GM23338 (cell line): ENCODE data around the gene HMGN5. TPM values are rescaled to one million over a fixed set of nuclear protein-coding genes. Genes with fewer than 3 reads are reported as not detected.
A peak's percentile ranks its signal among the peaks of the same experiment; 100 is the strongest.

Experiments used
- ATAC-seq: fragments of 200-7000 bp; cut with Tn5 transposase; 3 replicates; pipeline ENCODE4 v1.9.1; 2020
- DNase-seq: peaks from one replicate; pipeline ENCODE4 v3.0.0-alpha.2; 2015; ENCODE audit warnings: low spot score
- H2AFZ ChIP-seq: fragments of 200-600 bp; sonication (generic); 2 replicates; pipeline ENCODE4 v1.8.0; 2016; ENCODE audit warnings: antibody characterized with exemption, mild to moderate bottlenecking, moderate library complexity
- H3F3A ChIP-seq: fragments of 200-600 bp; sonication (generic); replicated peaks from 2 replicates; pipeline ENCODE4 v1.8.0; 2017; ENCODE audit warnings: antibody characterized with exemption, mixed run types, low read depth
- H3K27ac ChIP-seq: fragments of 200-600 bp; sonication (generic); 2 replicates; pipeline ENCODE4 v1.6.1; 2016; ENCODE audit warnings: low read depth
- H3K27me3 ChIP-seq: fragments of 200-600 bp; sonication (generic); 2 replicates; pipeline ENCODE4 v1.8.0; 2016; ENCODE audit warnings: mild to moderate bottlenecking, mixed run types, moderate library complexity; ENCODE audit not compliant: insufficient read depth
- H3K36me3 ChIP-seq: fragments of 200-600 bp; sonication (generic); 2 replicates; pipeline ENCODE4 v1.8.0; 2016; ENCODE audit warnings: mild to moderate bottlenecking; ENCODE audit not compliant: insufficient read depth
- H3K4me1 ChIP-seq: fragments of 200-600 bp; sonication (generic); 2 replicates; pipeline ENCODE4 v1.8.0; 2016; ENCODE audit warnings: mild to moderate bottlenecking, moderate library complexity; ENCODE audit not compliant: insufficient read depth
- H3K4me2 ChIP-seq: fragments of 200-600 bp; sonication (generic); 2 replicates; pipeline ENCODE4 v1.7.1; 2017; ENCODE audit warnings: mixed run types
- H3K4me3 ChIP-seq: fragments of 200-600 bp; sonication (generic); 2 replicates; pipeline ENCODE4 v1.6.1; 2016; ENCODE audit warnings: mixed run types
- H3K79me2 ChIP-seq: fragments of 200-600 bp; sonication (generic); replicated peaks from 2 replicates; pipeline ENCODE4 v1.8.0; 2017; ENCODE audit warnings: mild to moderate bottlenecking; ENCODE audit not compliant: insufficient read depth
- H3K9me2 ChIP-seq: fragments of 200-600 bp; sonication (generic); 2 replicates; pipeline ENCODE4 v1.8.0; 2017; ENCODE audit not compliant: insufficient read depth
- H4K20me1 ChIP-seq: fragments of 200-600 bp; sonication (generic); replicated peaks from 2 replicates; pipeline ENCODE4 v1.8.0; 2017; ENCODE audit warnings: mild to moderate bottlenecking; ENCODE audit not compliant: insufficient read depth
- H3K27ac Mint-ChIP-seq: 2 replicates; pipeline ENCODE4 v1.8.0; 2020; ENCODE audit warnings: inconsistent platforms, mild to moderate bottlenecking, moderate library complexity, mixed read lengths
- H3K27me3 Mint-ChIP-seq: 3 replicates; pipeline ENCODE4 v1.8.0; 2022; ENCODE audit warnings: low read depth, mild to moderate bottlenecking, moderate library complexity, mixed read lengths, inconsistent platforms; ENCODE audit not compliant: insufficient read depth, poor library complexity
- H3K36me3 Mint-ChIP-seq: 3 replicates; pipeline ENCODE4 v1.8.0; 2021; ENCODE audit warnings: low read depth, mild to moderate bottlenecking, inconsistent platforms, moderate library complexity, mixed read lengths
- H3K4me1 Mint-ChIP-seq: 3 replicates; pipeline ENCODE4 v1.8.0; 2020; ENCODE audit warnings: mild to moderate bottlenecking, inconsistent platforms, mixed read lengths
- H3K4me3 Mint-ChIP-seq: 3 replicates; pipeline ENCODE4 v1.8.0; 2021; ENCODE audit warnings: moderate library complexity, mild to moderate bottlenecking, inconsistent platforms, mixed read lengths
- H3K9me3 Mint-ChIP-seq: 3 replicates; pipeline ENCODE4 v1.8.0; 2020; ENCODE audit warnings: moderate library complexity, mild to moderate bottlenecking, inconsistent platforms, mixed read lengths
- EZH2 ChIP-seq: fragments of 200-600 bp; sonication (generic); IDR thresholded peaks from one replicate; pipeline ENCODE4 v1.8.0; 2017; ENCODE audit warnings: antibody characterized with exemption, mild to moderate bottlenecking, low read depth; ENCODE audit not compliant: unreplicated experiment
- EZH2phosphoT487 ChIP-seq: fragments of 200-600 bp; sonication (generic); IDR thresholded peaks from one replicate; pipeline ENCODE4 v1.8.1; 2018; ENCODE audit warnings: antibody characterized with exemption; ENCODE audit not compliant: unreplicated experiment
- JUNB ChIP-seq: IDR thresholded peaks from one replicate; pipeline ENCODE4 v1.6.1; 2016; ENCODE audit warnings: antibody characterized with exemption; ENCODE audit not compliant: unreplicated experiment
- NANOG ChIP-seq: IDR thresholded peaks from 2 replicates; pipeline ENCODE4 v1.6.1; 2016; ENCODE audit warnings: antibody characterized with exemption, borderline replicate concordance
- POLR2AphosphoS5 ChIP-seq: IDR thresholded peaks from 2 replicates; pipeline ENCODE4 v1.6.1; 2016; ENCODE audit warnings: antibody characterized with exemption, low read depth
- STAT1 ChIP-seq: IDR thresholded peaks from one replicate; pipeline ENCODE4 v1.6.1; 2016; ENCODE audit warnings: antibody characterized with exemption; ENCODE audit not compliant: unreplicated experiment
- ZNF114 ChIP-seq: fragments of 250-450 bp; sonication (Bioruptor Pico); IDR thresholded peaks from 2 replicates; pipeline ENCODE4 v1.5.0; 2020; ENCODE audit warnings: mild to moderate bottlenecking, moderate library complexity
- ZNF331 ChIP-seq: fragments of 250-450 bp; sonication (Bioruptor Pico); IDR thresholded peaks from 2 replicates; pipeline ENCODE4 v1.5.0; 2020; ENCODE audit warnings: low read depth, mild to moderate bottlenecking, moderate library complexity
- polyA plus RNA-seq: library from polyadenylated mRNA; unstranded; fragments of >200 nt; fragmentation: Nextera tagmentation; extraction: Ambion mirVana; gene quantifications from 2 replicates; pipeline ENCODE4 v1.2.1, GENCODE V29; 2016
- total RNA-seq: library from RNA; depleted of rRNA; stranded (reverse); fragments of >200 nt; shearing (Covaris generic); gene quantifications from 2 replicates; pipeline ENCODE4 v1.2.3, GENCODE V29; 2014
- TF ChIP-seq, protein P1 (sequence below): IDR thresholded peaks from one replicate; pipeline ENCODE4 v1.6.1; 2018; ENCODE audit warnings: antibody characterized with exemption; ENCODE audit not compliant: unreplicated experiment
- TF ChIP-seq, protein P2 (sequence below), 2 experiments: fragments of 200-600 bp in 1 of 2; sonication (generic) in 1 of 2; conservative IDR thresholded peaks; 2 replicates each; pipeline versions ENCODE4 v1.5.1 to v1.6.1; 2016 to 2017; ENCODE audit warnings: antibody characterized with exemption in 2 of 2, low read depth in 2 of 2, mild to moderate bottlenecking in 2 of 2, moderate library complexity in 1 of 2
- TF ChIP-seq, protein P3 (sequence below): IDR thresholded peaks from 2 replicates; pipeline ENCODE4 v1.6.1; 2016; ENCODE audit warnings: antibody characterized with exemption

The HMGN5 gene
- total and polyA plus RNA-seq, 2 experiments from 2014 or later, result 5.2 to 155 TPM

DNA sequence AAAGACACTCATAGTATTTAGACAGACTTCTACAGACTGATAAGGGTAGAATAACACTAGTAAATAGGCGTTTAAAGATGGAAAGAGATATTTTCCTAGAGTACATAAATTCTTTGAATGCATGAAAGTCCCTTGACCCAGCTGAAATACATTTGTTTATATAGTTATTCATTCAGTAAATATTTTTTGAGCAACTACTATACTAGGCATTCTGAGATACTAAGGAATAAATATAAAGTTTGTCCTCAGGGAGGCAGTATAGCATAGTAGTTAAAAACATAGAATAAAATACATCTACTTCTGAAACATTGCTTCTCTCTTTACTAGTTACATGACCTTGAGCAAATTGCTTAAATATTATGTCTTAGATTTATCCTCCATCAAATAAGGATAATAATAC lies 27.4 kb downstream of the HMGN5 start:
- Mint-ChIP-seq H3K4me3 (no peak overlapping the region), H3K27me3 (no peaks in the 10 kb centered on the region), H3K9me3 (no peaks in the 10 kb centered on the region), H3K27ac (no peak overlapping the region), H3K36me3 (no peaks in the 10 kb centered on the region; the same call in 2 of the 3 replicates), H3K4me1 (no peaks in the 10 kb centered on the region)
- Histone ChIP-seq H3K9me2 (no peaks in the 10 kb centered on the region), H3F3A (no peaks in the 10 kb centered on the region), H3K4me2 (no peak overlapping the region), H3K36me3 (no peaks in the 10 kb centered on the region), H3K4me3 (no peak overlapping the region), H3K4me1 (no peaks in the 10 kb centered on the region), H3K27ac (no peak overlapping the region), H2AFZ (no peak overlapping the region), H3K79me2 (no peaks in the 10 kb centered on the region), H4K20me1 (no peaks in the 10 kb centered on the region), H3K27me3 (no peaks in the 10 kb centered on the region)
- no peak for ATAC-seq
- TF ChIP-seq, protein P1, sequence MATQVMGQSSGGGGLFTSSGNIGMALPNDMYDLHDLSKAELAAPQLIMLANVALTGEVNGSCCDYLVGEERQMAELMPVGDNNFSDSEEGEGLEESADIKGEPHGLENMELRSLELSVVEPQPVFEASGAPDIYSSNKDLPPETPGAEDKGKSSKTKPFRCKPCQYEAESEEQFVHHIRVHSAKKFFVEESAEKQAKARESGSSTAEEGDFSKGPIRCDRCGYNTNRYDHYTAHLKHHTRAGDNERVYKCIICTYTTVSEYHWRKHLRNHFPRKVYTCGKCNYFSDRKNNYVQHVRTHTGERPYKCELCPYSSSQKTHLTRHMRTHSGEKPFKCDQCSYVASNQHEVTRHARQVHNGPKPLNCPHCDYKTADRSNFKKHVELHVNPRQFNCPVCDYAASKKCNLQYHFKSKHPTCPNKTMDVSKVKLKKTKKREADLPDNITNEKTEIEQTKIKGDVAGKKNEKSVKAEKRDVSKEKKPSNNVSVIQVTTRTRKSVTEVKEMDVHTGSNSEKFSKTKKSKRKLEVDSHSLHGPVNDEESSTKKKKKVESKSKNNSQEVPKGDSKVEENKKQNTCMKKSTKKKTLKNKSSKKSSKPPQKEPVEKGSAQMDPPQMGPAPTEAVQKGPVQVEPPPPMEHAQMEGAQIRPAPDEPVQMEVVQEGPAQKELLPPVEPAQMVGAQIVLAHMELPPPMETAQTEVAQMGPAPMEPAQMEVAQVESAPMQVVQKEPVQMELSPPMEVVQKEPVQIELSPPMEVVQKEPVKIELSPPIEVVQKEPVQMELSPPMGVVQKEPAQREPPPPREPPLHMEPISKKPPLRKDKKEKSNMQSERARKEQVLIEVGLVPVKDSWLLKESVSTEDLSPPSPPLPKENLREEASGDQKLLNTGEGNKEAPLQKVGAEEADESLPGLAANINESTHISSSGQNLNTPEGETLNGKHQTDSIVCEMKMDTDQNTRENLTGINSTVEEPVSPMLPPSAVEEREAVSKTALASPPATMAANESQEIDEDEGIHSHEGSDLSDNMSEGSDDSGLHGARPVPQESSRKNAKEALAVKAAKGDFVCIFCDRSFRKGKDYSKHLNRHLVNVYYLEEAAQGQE, result no peak
- TF ChIP-seq JUNB (no peak), EZH2 (no peak), ZNF114 (no peak), ZNF331 (CRISPR knock-in tag) (no peak), STAT1 (no peak)
- TF ChIP-seq, protein P2, sequence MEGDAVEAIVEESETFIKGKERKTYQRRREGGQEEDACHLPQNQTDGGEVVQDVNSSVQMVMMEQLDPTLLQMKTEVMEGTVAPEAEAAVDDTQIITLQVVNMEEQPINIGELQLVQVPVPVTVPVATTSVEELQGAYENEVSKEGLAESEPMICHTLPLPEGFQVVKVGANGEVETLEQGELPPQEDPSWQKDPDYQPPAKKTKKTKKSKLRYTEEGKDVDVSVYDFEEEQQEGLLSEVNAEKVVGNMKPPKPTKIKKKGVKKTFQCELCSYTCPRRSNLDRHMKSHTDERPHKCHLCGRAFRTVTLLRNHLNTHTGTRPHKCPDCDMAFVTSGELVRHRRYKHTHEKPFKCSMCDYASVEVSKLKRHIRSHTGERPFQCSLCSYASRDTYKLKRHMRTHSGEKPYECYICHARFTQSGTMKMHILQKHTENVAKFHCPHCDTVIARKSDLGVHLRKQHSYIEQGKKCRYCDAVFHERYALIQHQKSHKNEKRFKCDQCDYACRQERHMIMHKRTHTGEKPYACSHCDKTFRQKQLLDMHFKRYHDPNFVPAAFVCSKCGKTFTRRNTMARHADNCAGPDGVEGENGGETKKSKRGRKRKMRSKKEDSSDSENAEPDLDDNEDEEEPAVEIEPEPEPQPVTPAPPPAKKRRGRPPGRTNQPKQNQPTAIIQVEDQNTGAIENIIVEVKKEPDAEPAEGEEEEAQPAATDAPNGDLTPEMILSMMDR (conservative IDR thresholded peaks at IDR 0.05; ENCODE audit: low read depth in 2 of 2), result peak in 1 of 2 experiments; percentile 39; a peak in 3 of 4 replicates
- DNase-seq, result peak; percentile 24

DNA sequence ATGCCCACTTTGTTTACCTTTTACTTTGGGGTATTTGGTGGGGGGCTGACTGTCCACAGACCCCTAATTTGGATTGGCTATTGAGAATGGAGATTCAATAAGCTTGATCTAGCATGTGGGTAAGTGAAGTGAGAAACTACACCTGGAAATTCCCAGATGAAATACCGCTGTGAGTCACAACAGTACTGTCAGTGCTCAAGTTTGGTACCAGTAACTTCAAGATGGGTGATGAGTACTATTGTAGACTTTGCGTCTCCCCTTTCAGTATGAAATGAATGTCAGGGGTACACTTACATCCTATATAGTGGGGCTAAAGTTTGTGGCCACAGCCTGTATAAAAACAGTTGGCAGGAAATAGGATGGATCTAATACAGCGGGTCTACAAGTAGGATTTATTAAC lies 33.3 kb downstream of the HMGN5 start:
- H3K27me3 Mint-ChIP-seq, result no peaks in the 10 kb centered on the region
- Histone ChIP-seq H2AFZ (no peak overlapping the region), H4K20me1 (no peaks in the 10 kb centered on the region), H3F3A (no peaks in the 10 kb centered on the region), H3K4me3 (no peak overlapping the region), H3K4me1 (no peaks in the 10 kb centered on the region), H3K9me2 (no peaks in the 10 kb centered on the region), H3K27me3 (no peaks in the 10 kb centered on the region), H3K36me3 (no peaks in the 10 kb centered on the region), H3K27ac (no peak overlapping the region), H3K4me2 (no peak overlapping the region), H3K79me2 (no peaks in the 10 kb centered on the region)
- no peaks in the 10 kb centered on the region for H3K4me1 Mint-ChIP-seq
- DNase-seq (no peak), ATAC-seq (no peak)
- no peaks in the 10 kb centered on the region for H3K9me3 Mint-ChIP-seq
- no peak overlapping the region for H3K4me3 Mint-ChIP-seq
- H3K36me3 Mint-ChIP-seq, result no peaks in the 10 kb centered on the region
- no peak overlapping the region for H3K27ac Mint-ChIP-seq
- TF ChIP-seq EZH2phosphoT487, result no peak
- TF ChIP-seq, protein P2 (conservative IDR thresholded peaks at IDR 0.05; ENCODE audit: low read depth in 2 of 2), result no peak
- no peak for TF ChIP-seq POLR2AphosphoS5
- TF ChIP-seq, protein P3, sequence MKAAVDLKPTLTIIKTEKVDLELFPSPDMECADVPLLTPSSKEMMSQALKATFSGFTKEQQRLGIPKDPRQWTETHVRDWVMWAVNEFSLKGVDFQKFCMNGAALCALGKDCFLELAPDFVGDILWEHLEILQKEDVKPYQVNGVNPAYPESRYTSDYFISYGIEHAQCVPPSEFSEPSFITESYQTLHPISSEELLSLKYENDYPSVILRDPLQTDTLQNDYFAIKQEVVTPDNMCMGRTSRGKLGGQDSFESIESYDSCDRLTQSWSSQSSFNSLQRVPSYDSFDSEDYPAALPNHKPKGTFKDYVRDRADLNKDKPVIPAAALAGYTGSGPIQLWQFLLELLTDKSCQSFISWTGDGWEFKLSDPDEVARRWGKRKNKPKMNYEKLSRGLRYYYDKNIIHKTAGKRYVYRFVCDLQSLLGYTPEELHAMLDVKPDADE, result no peak
- no peak for TF ChIP-seq NANOG
- TF ChIP-seq EZH2, result no peak
